ENCODE results near the gene EFNA4.

EFNA4 gene

GRCh38 chr1:155033524-155033923, 30.0 kb upstream of the EFNA4 start, which contains the start of the genes DCST1 and DCST2:
Gene DCST1 (plus strand): TSS chr1:155033824. CDS start chr1:155034037, 213 bp downstream.
Gene DCST2 (minus strand): TSS chr1:155033781. CDS start chr1:155033701, 80 bp downstream.
- no peak for DNase-seq
- Histone ChIP-seq H3K4me2 (ENCODE audit: low read length, poor library complexity, severe bottlenecking) (no peak within 1 kb of the TSS), H2BK15ac (ENCODE audit: low read depth, poor library complexity, severe bottlenecking) (no peak within 1 kb of the TSS)

DNA sequence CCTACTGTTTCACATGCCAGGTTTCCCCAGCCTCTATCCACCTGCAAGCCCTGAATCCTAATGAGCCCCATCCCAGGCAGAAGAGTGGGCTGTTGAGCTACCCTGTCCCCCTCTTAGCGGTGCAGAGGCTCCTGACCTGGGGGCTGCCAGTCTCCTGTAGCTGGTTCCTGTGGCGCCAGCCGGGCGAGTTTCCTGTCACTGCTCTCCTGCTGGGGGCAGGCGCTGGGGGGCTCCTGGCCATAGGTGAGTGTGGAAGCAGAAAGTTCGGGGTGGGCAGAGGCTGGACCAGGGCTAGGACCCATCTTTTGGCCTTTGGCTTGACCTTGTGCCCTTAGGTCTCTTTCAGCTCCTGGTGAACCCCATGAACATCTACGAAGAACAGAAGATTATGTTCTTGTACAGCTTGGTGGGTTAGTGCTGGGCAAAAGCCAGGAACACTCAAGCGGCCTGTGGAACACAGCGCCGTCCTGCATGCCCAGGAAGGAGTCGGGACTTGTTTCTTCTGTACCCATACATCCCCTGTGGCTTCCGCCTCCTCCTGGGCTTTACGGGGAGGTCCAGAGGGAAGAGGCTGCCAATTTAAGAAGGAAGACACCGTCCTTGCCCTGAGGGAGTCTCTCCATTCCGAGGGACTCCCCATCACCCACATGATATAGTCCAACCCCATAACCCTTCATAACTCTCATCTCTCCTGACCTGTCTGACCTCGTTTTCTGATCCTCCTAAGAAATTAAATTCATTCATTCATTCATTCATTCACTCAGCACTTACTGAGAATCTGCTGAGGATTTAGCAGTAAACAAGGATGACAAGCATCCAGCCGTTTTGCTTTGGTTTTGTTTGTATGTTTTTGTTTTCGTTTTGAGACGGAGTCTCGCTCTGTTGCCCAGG, 29.0 kb upstream of the EFNA4 start:
- H2BK5ac ChIP-seq (ENCODE audit: low read depth, low read length, poor library complexity, severe bottlenecking), result no peak overlapping the region
- no peak overlapping the region for H3K4me3 ChIP-seq (ENCODE audit: insufficient read depth in 1 of 2, low read depth in 1 of 2, low read length in 2 of 2)
- no peak overlapping the region for H2AK5ac ChIP-seq (ENCODE audit: low read length, severe bottlenecking)
- no peak overlapping the region for H2AFZ ChIP-seq (ENCODE audit: low read depth, low read length)
- H3K14ac ChIP-seq (ENCODE audit: low read length in 2 of 2), result no peak overlapping the region
- H3K36me3 ChIP-seq (ENCODE audit: control insufficient read depth in 1 of 2, insufficient read depth in 2 of 2, low read depth in 1 of 2, low read length in 2 of 2), result no peaks in the 10 kb centered on the region
- H3K4ac ChIP-seq (ENCODE audit: low read depth in 1 of 2, low read length in 2 of 2), result no peak overlapping the region
- no peak overlapping the region for H2BK120ac ChIP-seq (ENCODE audit: low read depth, low read length)
- H3K18ac ChIP-seq (ENCODE audit: low read depth in 1 of 2, low read length in 2 of 2), result no peak overlapping the region
- no peak overlapping the region for H4K8ac ChIP-seq (ENCODE audit: low read length)
- no peak overlapping the region for H2BK15ac ChIP-seq (ENCODE audit: low read depth, poor library complexity, severe bottlenecking)
- no peak for DNase-seq
- no peaks in the 10 kb centered on the region for H3K79me1 ChIP-seq (replicated peaks; ENCODE audit: low read length, poor library complexity, severe bottlenecking)
- no peak overlapping the region for H4K91ac ChIP-seq (ENCODE audit: low read length)
- no peak overlapping the region for H3K23ac ChIP-seq (ENCODE audit: low read length in 2 of 2)
- H3K4me2 ChIP-seq (ENCODE audit: low read length, poor library complexity, severe bottlenecking), result no peak overlapping the region
- WGBS, result 82% methylated on average over 20 of the region's 20 CpGs
- H2BK12ac ChIP-seq (ENCODE audit: low read length in 2 of 2), result no peak overlapping the region
- H3K4me1 ChIP-seq (ENCODE audit: control insufficient read depth, insufficient read depth, low read depth, low read length), result no peaks in the 10 kb centered on the region
- no peak overlapping the region for H3K9ac ChIP-seq (ENCODE audit: low read length)
- H3K27ac ChIP-seq (ENCODE audit: low read length, poor library complexity, severe bottlenecking), result no peak overlapping the region
- peaks cover 0 to 28% of the 10 kb centered on the region in 2 experiments for H3K27me3 ChIP-seq (ENCODE audit: control insufficient read depth in 1 of 2, insufficient read depth in 1 of 2, low read length in 2 of 2)
- no peaks in the 10 kb centered on the region for H3K9me3 ChIP-seq (ENCODE audit: control insufficient read depth, low read length)

More at GRCh38 chr1:155033524-155033923, 30.0 kb upstream of the EFNA4 start, which contains the start of the genes DCST1 and DCST2:
- H4K91ac ChIP-seq (ENCODE audit: low read length), result no peak within 1 kb of the TSS
- H3K23ac ChIP-seq (ENCODE audit: low read length in 2 of 2), result peak within 1 kb of the TSS in 1 of 2 experiments; percentile 48
- no peaks in the 10 kb centered on the region for H3K4me1 ChIP-seq (ENCODE audit: control insufficient read depth, insufficient read depth, low read depth, low read length)
- no peaks in the 10 kb centered on the region for H3K79me1 ChIP-seq (replicated peaks; ENCODE audit: low read length, poor library complexity, severe bottlenecking)
- no peak within 1 kb of the TSS for H2AK5ac ChIP-seq (ENCODE audit: low read length, severe bottlenecking)
- H3K9ac ChIP-seq (ENCODE audit: low read length), result no peak within 1 kb of the TSS
- H2BK5ac ChIP-seq (ENCODE audit: low read depth, low read length, poor library complexity, severe bottlenecking), result no peak within 1 kb of the TSS
- H2AFZ ChIP-seq (ENCODE audit: low read depth, low read length), result no peak within 1 kb of the TSS
- no peak within 1 kb of the TSS for H2BK120ac ChIP-seq (ENCODE audit: low read depth, low read length)
- no peak within 1 kb of the TSS for H4K8ac ChIP-seq (ENCODE audit: low read length)
- no peaks in the 10 kb centered on the region for H3K36me3 ChIP-seq (ENCODE audit: control insufficient read depth in 1 of 2, insufficient read depth in 2 of 2, low read depth in 1 of 2, low read length in 2 of 2)
- H3K27me3 ChIP-seq (ENCODE audit: control insufficient read depth in 1 of 2, insufficient read depth in 1 of 2, low read length in 2 of 2), result peaks cover 0 to 33% of the 10 kb centered on the region in 2 experiments
- no peak within 1 kb of the TSS for H3K4me3 ChIP-seq (ENCODE audit: insufficient read depth in 1 of 2, low read depth in 1 of 2, low read length in 2 of 2)
- no peak within 1 kb of the TSS for H3K4ac ChIP-seq (ENCODE audit: low read depth in 1 of 2, low read length in 2 of 2)
- no peaks in the 10 kb centered on the region for H3K9me3 ChIP-seq (ENCODE audit: control insufficient read depth, low read length)
- WGBS, result 94% methylated on average over 9 of the region's 9 CpGs
- no peak within 1 kb of the TSS for H3K18ac ChIP-seq (ENCODE audit: low read depth in 1 of 2, low read length in 2 of 2)
- H3K14ac ChIP-seq (ENCODE audit: low read length in 2 of 2), result no peak within 1 kb of the TSS
- H3K27ac ChIP-seq (ENCODE audit: low read length, poor library complexity, severe bottlenecking), result no peak within 1 kb of the TSS
- H2BK12ac ChIP-seq (ENCODE audit: low read length in 2 of 2), result no peak within 1 kb of the TSS

GRCh38 chr1:155035936-155036335, 27.6 kb upstream of the EFNA4 start:
- no peaks in the 10 kb centered on the region for H3K4me1 ChIP-seq (ENCODE audit: control insufficient read depth, insufficient read depth, low read depth, low read length)
- no peak overlapping the region for H2AK5ac ChIP-seq (ENCODE audit: low read length, severe bottlenecking)
- 100% methylated on average over 2 of the region's 2 CpGs for WGBS
- no peaks in the 10 kb centered on the region for H3K79me1 ChIP-seq (replicated peaks; ENCODE audit: low read length, poor library complexity, severe bottlenecking)
- H3K14ac ChIP-seq (ENCODE audit: low read length in 2 of 2), result no peak overlapping the region
- H4K8ac ChIP-seq (ENCODE audit: low read length), result no peak overlapping the region
- H2AFZ ChIP-seq (ENCODE audit: low read depth, low read length), result no peak overlapping the region
- H3K23ac ChIP-seq (ENCODE audit: low read length in 2 of 2), result no peak overlapping the region
- H2BK5ac ChIP-seq (ENCODE audit: low read depth, low read length, poor library complexity, severe bottlenecking), result no peak overlapping the region
- H3K4me3 ChIP-seq (ENCODE audit: insufficient read depth in 1 of 2, low read depth in 1 of 2, low read length in 2 of 2), result no peak overlapping the region
- no peak overlapping the region for H2BK12ac ChIP-seq (ENCODE audit: low read length in 2 of 2)
- no peak overlapping the region for H2BK15ac ChIP-seq (ENCODE audit: low read depth, poor library complexity, severe bottlenecking)
- peaks cover 0 to 21% of the 10 kb centered on the region in 2 experiments for H3K27me3 ChIP-seq (ENCODE audit: control insufficient read depth in 1 of 2, insufficient read depth in 1 of 2, low read length in 2 of 2)
- no peaks in the 10 kb centered on the region for H3K36me3 ChIP-seq (ENCODE audit: control insufficient read depth in 1 of 2, insufficient read depth in 2 of 2, low read depth in 1 of 2, low read length in 2 of 2)
- no peak overlapping the region for H2BK120ac ChIP-seq (ENCODE audit: low read depth, low read length)
- H3K9me3 ChIP-seq (ENCODE audit: control insufficient read depth, low read length), result no peaks in the 10 kb centered on the region
- no peak overlapping the region for H3K9ac ChIP-seq (ENCODE audit: low read length)
- no peak overlapping the region for H3K4ac ChIP-seq (ENCODE audit: low read depth in 1 of 2, low read length in 2 of 2)
- DNase-seq, result no peak
- H3K4me2 ChIP-seq (ENCODE audit: low read length, poor library complexity, severe bottlenecking), result no peak overlapping the region
- H3K18ac ChIP-seq (ENCODE audit: low read depth in 1 of 2, low read length in 2 of 2), result no peak overlapping the region
- no peak overlapping the region for H4K91ac ChIP-seq (ENCODE audit: low read length)
- no peak overlapping the region for H3K27ac ChIP-seq (ENCODE audit: low read length, poor library complexity, severe bottlenecking)

- Histone ChIP-seq H3K14ac (ENCODE audit: low read length in 2 of 2) (no peak overlapping the region), H2BK120ac (ENCODE audit: low read depth, low read length) (no peak overlapping the region), H3K9me3 (ENCODE audit: control insufficient read depth, low read length) (no peaks in the 10 kb centered on the region), H2AK5ac (ENCODE audit: low read length, severe bottlenecking) (no peak overlapping the region), H3K27me3 (ENCODE audit: control insufficient read depth in 1 of 2, insufficient read depth in 1 of 2, low read length in 2 of 2) (peaks cover 0 to 27% of the 10 kb centered on the region in 2 experiments), H2BK15ac (ENCODE audit: low read depth, poor library complexity, severe bottlenecking) (no peak overlapping the region), H4K8ac (ENCODE audit: low read length) (no peak overlapping the region), H3K4me3 (ENCODE audit: insufficient read depth in 1 of 2, low read depth in 1 of 2, low read length in 2 of 2) (no peak overlapping the region), H3K9ac (ENCODE audit: low read length) (no peak overlapping the region), H3K4ac (ENCODE audit: low read depth in 1 of 2, low read length in 2 of 2) (no peak overlapping the region), H3K18ac (ENCODE audit: low read depth in 1 of 2, low read length in 2 of 2) (no peak overlapping the region), H2BK12ac (ENCODE audit: low read length in 2 of 2) (no peak overlapping the region), H4K91ac (ENCODE audit: low read length) (no peak overlapping the region), H3K4me2 (ENCODE audit: low read length, poor library complexity, severe bottlenecking) (no peak overlapping the region), H3K36me3 (ENCODE audit: control insufficient read depth in 1 of 2, insufficient read depth in 2 of 2, low read depth in 1 of 2, low read length in 2 of 2) (no peaks in the 10 kb centered on the region), H3K79me1 (replicated peaks; ENCODE audit: low read length, poor library complexity, severe bottlenecking) (no peaks in the 10 kb centered on the region), H3K23ac (ENCODE audit: low read length in 2 of 2) (no peak overlapping the region), H2BK5ac (ENCODE audit: low read depth, low read length, poor library complexity, severe bottlenecking) (no peak overlapping the region), H2AFZ (ENCODE audit: low read depth, low read length) (no peak overlapping the region), H3K27ac (ENCODE audit: low read length, poor library complexity, severe bottlenecking) (no peak overlapping the region), H3K4me1 (ENCODE audit: control insufficient read depth, insufficient read depth, low read depth, low read length) (no peaks in the 10 kb centered on the region)
- DNase-seq, result no peak
- 78% methylated on average over 3 of the region's 3 CpGs for WGBS
Observed at GRCh38 chr1:155037043-155037442, 26.5 kb upstream of the EFNA4 start.

All from mesenchymal stem cell (in vitro differentiated cells and primary cell).